DND-41 (cell line): ENCODE results near the gene LIN7C.

Experiments
- ATAC-seq: fragments of 200-7000 bp; cut with Tn5 transposase; 3 replicates; pipeline ENCODE4 v1.9.1; 2021; ENCODE audit warnings: low read depth; ENCODE audit not compliant: insufficient read depth
- DNase-seq: peaks from one replicate; pipeline ENCODE4 v3.0.0-alpha.2; 2020
- H2AFZ ChIP-seq: 2 replicates; pipeline ENCODE4 v1.6.0; 2012; ENCODE audit warnings: low read depth, low read length
- H3K27ac ChIP-seq: 2 replicates; pipeline ENCODE4 v1.5.1; 2012; ENCODE audit warnings: low read length, inconsistent platforms
- H3K27me3 ChIP-seq: fragments of 200-600 bp; sonication (generic); 2 replicates; pipeline ENCODE4 v1.6.0; 2012; ENCODE audit warnings: low read length, mild to moderate bottlenecking, inconsistent platforms; ENCODE audit not compliant: insufficient read depth, poor library complexity
- H3K36me3 ChIP-seq: 2 replicates; pipeline ENCODE4 v1.5.1; 2012; ENCODE audit warnings: low read length, inconsistent platforms; ENCODE audit not compliant: insufficient read depth
- H3K4me1 ChIP-seq: 2 replicates; pipeline ENCODE4 v1.5.1; 2012; ENCODE audit warnings: mild to moderate bottlenecking, low read length; ENCODE audit not compliant: insufficient read depth
- H3K4me2 ChIP-seq: 2 replicates; pipeline ENCODE4 v1.6.0; 2012; ENCODE audit warnings: mild to moderate bottlenecking, moderate library complexity, low read length, inconsistent platforms; ENCODE audit not compliant: insufficient read depth
- H3K4me3 ChIP-seq, 2 experiments: fragments of 200-600 bp in 1 of 2; shearing (Covaris generic) in 1 of 2; 2 replicates each; pipeline ENCODE4 v1.5.1; 2012 to 2016; ENCODE audit warnings: inconsistent platforms in 2 of 2, low read length in 2 of 2, mild to moderate bottlenecking in 2 of 2, low read depth in 1 of 2, moderate library complexity in 1 of 2
- H3K79me2 ChIP-seq: 2 replicates; pipeline ENCODE4 v1.6.0; 2012; ENCODE audit warnings: low read length, inconsistent platforms; ENCODE audit not compliant: insufficient read depth
- H3K9ac ChIP-seq: 2 replicates; pipeline ENCODE4 v1.6.0; 2012; ENCODE audit warnings: low read depth, mild to moderate bottlenecking, inconsistent platforms, low read length, moderate library complexity
- H3K9me3 ChIP-seq: 2 replicates; pipeline ENCODE4 v1.5.1; 2012; ENCODE audit warnings: low read length, moderate library complexity, mild to moderate bottlenecking, inconsistent platforms; ENCODE audit not compliant: insufficient read depth, severe bottlenecking
- H4K20me1 ChIP-seq: 2 replicates; pipeline ENCODE4 v1.6.0; 2012; ENCODE audit warnings: low read length; ENCODE audit not compliant: insufficient read depth
- CTCF ChIP-seq: IDR thresholded peaks from 2 replicates; pipeline ENCODE4 v1.5.1; 2012; ENCODE audit warnings: borderline replicate concordance, low read length, moderate library complexity, mild to moderate bottlenecking; ENCODE audit not compliant: poor library complexity, severe bottlenecking; ENCODE audit errors: extremely low read depth
- EZH2 ChIP-seq: IDR thresholded peaks from 3 replicates; pipeline ENCODE4 v1.6.1; 2012; ENCODE audit warnings: borderline replicate concordance, low read depth, mild to moderate bottlenecking, moderate library complexity, low read length, inconsistent platforms; ENCODE audit not compliant: severe bottlenecking

The LIN7C gene

GRCh38 chr11:27507557-27508322 lies 1.2 kb upstream of the LIN7C start:
- peaks cover 7% of the 10 kb centered on the region; the same call in 1 of the 2 replicates for H4K20me1 ChIP-seq
- peaks cover 50% of the 10 kb centered on the region for H3K79me2 ChIP-seq
- peak overlapping the region; percentile 97 for H3K27ac ChIP-seq
- peak overlapping the region; percentile 98 for H3K4me2 ChIP-seq
- H3K4me1 ChIP-seq, result peaks cover 31% of the 10 kb centered on the region
- no peaks in the 10 kb centered on the region for H3K9me3 ChIP-seq
- peak overlapping the region; percentile 92 for H3K9ac ChIP-seq
- H2AFZ ChIP-seq, result peak overlapping the region; percentile 99
- TF ChIP-seq EZH2, result no peak
- no peak for ATAC-seq
- no peak for DNase-seq
- peaks cover 8% of the 10 kb centered on the region for H3K36me3 ChIP-seq
- H3K27me3 ChIP-seq, result no peaks in the 10 kb centered on the region
- H3K4me3 ChIP-seq, result peak overlapping the region; percentile 84 to 96; a peak in 3 of 4 replicates

- peak; percentile 3 for ATAC-seq
- Histone ChIP-seq H3K9me3 (no peaks in the 10 kb centered on the region), H3K9ac (peak overlapping the region; percentile 92), H4K20me1 (peaks cover 11% of the 10 kb centered on the region; the same call in 1 of the 2 replicates), H3K4me2 (peak overlapping the region; percentile 98), H3K79me2 (peaks cover 64% of the 10 kb centered on the region), H2AFZ (peak overlapping the region; percentile 99), H3K27ac (peak overlapping the region; percentile 97), H3K4me3 (peak overlapping the region; percentile 84 to 96), H3K27me3 (no peaks in the 10 kb centered on the region), H3K36me3 (peaks cover 26% of the 10 kb centered on the region), H3K4me1 (peaks cover 31% of the 10 kb centered on the region)
- no peak for DNase-seq
- no peak for TF ChIP-seq EZH2
- TF ChIP-seq CTCF, result no peak
These were observed 788 bp downstream of the LIN7C start for GRCh38 chr11:27505781-27506180.

- TF ChIP-seq EZH2, result no peak
- TF ChIP-seq CTCF, result no peak
- ATAC-seq, result no peak
These were observed 2.4 kb downstream of the LIN7C start for GRCh38 chr11:27504205-27504604.

GRCh38 chr11:27501100-27501499 lies 5.5 kb downstream of the LIN7C start:
- peaks cover 60% of the 10 kb centered on the region for H3K79me2 ChIP-seq
- no peaks in the 10 kb centered on the region for H3K27me3 ChIP-seq
- H3K9me3 ChIP-seq, result no peaks in the 10 kb centered on the region
- H3K27ac ChIP-seq, result no peak overlapping the region
- ATAC-seq (no peak), DNase-seq (no peak)
- no peak overlapping the region for H2AFZ ChIP-seq
- no peak overlapping the region for H3K4me3 ChIP-seq
- H3K4me1 ChIP-seq, result peaks cover 20% of the 10 kb centered on the region
- H3K4me2 ChIP-seq, result no peak overlapping the region
- TF ChIP-seq CTCF, result no peak
- TF ChIP-seq EZH2, result no peak
- peaks cover 65% of the 10 kb centered on the region for H3K36me3 ChIP-seq
- H3K9ac ChIP-seq, result no peak overlapping the region
- H4K20me1 ChIP-seq, result peaks cover 11% of the 10 kb centered on the region; the same call in 1 of the 2 replicates

More at GRCh38 chr11:27504205-27504604, 2.4 kb downstream of the LIN7C start:
- Histone ChIP-seq H3K4me3 (no peak overlapping the region), H3K27me3 (no peaks in the 10 kb centered on the region), H2AFZ (no peak overlapping the region), H3K36me3 (peaks cover 38% of the 10 kb centered on the region), H3K79me2 (peaks cover 64% of the 10 kb centered on the region), H3K9me3 (no peaks in the 10 kb centered on the region), H3K9ac (no peak overlapping the region), H3K4me1 (peaks cover 31% of the 10 kb centered on the region), H3K27ac (peak overlapping the region; percentile 19; the same call in 1 of the 2 replicates), H3K4me2 (peak overlapping the region; percentile 98; the same call in 1 of the 2 replicates), H4K20me1 (peaks cover 11% of the 10 kb centered on the region; the same call in 1 of the 2 replicates)
- DNase-seq, result no peak
